Measurements from ENCODE around the gene PLCL1.

The PLCL1 gene

DNA sequence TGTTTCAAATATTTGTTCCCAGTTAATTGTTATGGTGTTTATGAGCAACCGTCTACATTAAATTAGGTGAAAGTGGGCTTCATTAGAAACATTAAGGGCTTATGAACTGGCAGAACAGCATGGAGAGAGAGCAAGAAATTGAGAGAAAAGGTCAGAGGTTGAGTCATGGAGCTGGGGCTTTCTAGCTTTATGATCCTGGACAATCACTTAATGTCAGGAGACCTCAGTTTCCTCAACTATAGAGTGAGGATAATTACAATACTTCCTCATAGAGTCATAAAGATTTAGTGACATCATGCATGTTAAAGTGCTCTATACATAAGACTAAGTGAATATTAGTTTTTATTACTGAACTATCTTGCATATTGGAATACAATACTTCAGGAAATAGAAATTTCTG lies 83.9 kb downstream of the PLCL1 start:
- DNase-seq (ENCODE audit: low spot score) = no peak

DNA sequence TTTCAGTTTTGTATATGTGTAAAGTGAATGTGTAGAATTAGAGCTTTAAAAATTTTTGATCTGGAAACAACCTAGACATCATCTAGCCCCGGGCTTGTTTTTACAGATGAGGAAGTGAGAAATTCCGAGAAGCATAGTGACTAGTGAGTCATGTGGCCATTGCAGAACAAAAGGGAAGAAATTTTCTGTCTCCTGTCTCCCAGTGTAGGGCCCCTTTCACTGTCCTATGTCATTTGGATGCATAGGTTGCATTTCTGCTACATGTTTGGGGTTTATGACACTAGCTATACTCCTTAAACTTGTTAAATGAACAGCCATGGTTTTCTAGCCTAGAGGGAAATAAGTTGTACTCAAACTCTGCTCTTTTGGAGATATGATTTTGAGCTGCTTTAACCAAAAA lies 84.6 kb downstream of the PLCL1 start:
- DNase-seq (ENCODE audit: low spot score) = peak; percentile 49

DNA sequence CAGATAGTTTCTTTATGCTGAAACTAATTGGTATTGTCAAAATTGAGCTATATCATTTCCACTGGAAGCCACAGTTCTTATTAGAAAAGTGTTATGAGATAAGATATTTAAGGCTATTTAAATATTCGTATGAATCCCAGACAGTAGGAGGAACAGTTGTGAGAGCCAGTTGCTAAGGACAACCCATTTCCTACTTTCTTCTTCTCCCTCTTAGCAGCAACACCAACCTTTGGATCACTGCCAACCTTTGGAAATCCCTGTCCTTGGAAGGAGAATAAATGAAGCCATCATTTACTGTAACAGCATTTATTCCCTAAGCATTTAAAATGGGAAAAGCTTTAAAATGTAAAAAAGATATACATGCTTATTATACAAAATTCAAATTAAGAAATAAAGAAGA lies 85.8 kb downstream of the PLCL1 start:
- DNase-seq (ENCODE audit: low spot score) = no peak

DNA sequence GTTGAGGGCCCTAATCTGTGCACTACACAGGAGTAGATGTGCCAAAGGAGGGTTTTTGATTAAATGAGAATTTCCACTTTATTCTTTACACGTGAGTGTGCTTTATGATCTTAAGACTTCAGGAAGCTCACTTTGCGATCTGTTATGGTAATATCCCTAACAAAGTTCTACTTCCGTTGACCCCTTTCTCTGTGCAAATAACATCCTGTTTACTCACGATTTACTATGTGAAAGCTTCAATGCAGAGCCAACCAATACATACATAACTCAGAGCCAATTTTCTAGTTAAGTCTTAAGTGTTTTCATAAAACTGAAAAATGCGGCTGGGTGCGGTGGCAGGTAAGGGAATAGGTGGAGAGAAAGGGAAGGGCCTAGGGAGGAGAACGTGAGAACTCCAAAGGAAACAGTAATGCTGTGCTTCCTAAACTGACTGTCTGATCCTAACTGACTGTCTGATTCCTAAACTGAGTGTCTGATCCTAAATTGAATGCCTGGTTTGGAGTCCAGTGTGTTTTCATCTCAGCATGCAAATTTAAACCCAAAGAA lies 87.6 kb downstream of the PLCL1 start:
- DNase-seq (ENCODE audit: low spot score) = no peak

DNA sequence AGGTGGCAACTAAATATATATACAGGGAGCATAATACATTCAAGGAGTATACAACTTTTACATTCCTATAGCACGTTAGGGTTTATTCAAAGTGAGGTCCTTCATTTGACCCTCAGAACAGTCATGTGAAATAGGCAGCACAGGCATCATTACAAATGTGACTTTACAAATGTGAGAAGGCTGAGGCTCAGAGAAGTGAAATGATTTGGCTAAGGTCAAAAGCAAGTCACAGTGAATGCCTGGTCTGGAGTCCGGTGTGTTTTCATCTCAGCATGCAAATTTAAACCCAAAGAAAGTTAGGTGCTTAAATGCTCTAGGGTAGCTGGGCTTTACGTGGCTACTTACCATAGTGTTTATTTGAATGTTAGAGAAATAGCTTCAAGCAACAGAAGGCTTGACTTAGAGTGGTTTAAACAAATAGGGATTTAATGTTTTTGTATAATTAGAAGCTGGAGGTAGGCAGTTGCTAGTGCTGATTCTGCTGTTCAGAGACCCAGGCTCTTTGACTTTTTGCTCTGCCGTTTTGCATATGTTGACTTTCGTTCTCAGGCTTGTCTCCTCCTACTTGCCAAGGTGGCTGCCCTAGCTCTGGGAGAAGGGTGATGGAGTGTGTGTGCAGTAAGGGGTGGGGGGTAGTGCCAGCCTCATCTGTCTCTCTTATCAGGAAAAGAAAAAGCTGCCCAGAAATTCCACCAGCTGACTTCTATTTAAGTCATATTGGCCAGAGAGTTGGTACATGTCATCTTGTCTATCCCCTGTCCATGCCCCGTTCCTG lies 89.2 kb downstream of the PLCL1 start:
- DNase-seq (ENCODE audit: low spot score) = no peak

DNA sequence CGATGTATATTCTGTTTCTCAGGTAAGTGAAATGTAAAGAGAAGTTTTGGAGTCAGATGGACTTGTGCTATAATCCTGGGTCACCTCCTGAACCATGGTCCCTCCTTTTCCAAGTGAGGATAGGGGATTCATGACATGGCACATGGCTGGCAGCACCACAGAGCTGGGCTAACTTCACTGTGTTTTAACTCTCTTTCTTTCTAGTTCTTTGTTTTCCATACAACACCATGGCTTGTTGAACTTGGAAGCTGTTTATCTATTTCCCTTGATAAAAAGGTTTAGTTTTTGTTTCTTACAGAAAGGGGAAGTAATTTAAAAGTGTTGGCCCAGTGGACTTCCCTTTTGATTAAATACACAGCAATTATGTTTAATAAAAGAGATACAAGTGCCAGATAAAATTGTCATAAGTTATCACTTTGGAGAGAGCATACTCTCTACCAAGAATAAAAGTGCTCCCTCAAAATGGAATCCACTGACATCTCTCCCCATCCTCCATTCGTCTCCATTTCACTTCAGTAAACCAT lies 90.4 kb downstream of the PLCL1 start:
- DNase-seq (ENCODE audit: low spot score) = no peak

DNA sequence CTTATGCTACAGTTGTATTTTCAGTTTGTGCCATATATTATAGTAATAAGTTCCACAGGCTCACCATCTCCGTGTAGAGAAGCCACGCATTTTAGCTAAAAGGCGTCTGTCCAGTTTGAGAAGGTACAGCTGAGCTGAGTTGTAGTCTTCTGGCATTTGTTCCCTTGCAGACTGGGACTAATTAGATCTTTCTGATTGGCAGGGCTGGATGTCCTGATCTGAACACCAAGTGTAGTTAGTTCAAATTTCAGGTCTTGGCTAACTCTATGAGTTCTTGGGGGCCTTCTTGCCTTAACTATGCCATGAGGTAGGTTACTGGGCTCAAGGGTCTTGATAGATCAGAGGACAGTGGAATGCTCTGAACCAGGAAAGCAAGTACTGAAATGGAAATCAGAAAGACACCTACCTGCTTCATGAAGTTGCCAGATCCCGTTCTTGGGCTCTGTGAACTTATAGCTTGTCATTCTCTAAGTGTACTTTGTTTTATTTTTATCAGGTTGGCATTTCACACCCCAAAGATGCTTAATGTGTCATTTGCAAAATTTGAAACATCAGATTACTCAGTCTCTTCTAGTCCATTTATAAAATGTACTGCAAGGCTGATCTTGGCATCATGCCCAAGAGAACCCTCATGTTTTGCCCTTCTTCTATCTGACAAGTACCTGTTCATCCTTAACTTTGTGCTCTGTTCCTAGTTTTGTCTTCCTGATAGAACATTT lies 93.7 kb downstream of the PLCL1 start:
- no peak for DNase-seq (ENCODE audit: low spot score)

DNA sequence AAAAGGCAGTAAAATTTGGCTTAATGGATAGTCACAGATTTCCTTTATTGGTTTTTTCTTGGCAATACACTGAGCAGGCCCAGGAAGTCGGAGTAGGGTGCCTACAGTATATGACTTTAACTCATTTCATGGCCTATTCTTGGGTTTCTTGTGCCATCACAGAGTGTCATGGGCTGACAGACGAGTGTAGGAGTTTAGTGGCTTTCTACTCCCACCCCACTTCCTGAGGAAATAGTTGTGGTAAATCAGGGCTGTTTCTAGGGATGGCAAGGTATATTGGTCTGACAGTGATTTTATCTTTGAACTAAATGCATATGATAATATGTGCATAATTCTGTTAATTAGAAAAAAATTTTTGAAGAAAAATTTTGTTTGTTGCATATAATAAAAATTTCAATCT lies 100.1 kb downstream of the PLCL1 start:
- DNase-seq (ENCODE audit: low spot score) = no peak

DNA sequence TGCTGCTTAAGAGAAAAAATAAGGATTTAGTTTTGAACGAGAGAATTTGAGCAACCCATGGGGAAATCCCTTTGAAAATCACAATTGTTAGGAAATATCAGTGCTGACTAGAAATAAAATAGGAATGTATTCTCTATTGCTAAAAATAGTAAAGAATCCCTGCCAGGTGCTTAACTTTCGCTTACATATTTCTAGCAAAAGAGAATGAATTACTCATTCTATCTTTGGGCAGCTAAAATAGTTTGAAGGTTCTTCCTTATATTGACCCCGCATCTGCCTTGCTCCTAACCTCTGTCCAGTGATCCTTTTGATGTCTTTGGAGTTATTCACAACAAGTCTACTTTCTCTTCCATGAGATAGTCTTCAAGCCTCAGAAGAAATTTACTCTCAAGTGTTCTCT lies 103.8 kb downstream of the PLCL1 start:
- no peak for DNase-seq (ENCODE audit: low spot score)

DNA sequence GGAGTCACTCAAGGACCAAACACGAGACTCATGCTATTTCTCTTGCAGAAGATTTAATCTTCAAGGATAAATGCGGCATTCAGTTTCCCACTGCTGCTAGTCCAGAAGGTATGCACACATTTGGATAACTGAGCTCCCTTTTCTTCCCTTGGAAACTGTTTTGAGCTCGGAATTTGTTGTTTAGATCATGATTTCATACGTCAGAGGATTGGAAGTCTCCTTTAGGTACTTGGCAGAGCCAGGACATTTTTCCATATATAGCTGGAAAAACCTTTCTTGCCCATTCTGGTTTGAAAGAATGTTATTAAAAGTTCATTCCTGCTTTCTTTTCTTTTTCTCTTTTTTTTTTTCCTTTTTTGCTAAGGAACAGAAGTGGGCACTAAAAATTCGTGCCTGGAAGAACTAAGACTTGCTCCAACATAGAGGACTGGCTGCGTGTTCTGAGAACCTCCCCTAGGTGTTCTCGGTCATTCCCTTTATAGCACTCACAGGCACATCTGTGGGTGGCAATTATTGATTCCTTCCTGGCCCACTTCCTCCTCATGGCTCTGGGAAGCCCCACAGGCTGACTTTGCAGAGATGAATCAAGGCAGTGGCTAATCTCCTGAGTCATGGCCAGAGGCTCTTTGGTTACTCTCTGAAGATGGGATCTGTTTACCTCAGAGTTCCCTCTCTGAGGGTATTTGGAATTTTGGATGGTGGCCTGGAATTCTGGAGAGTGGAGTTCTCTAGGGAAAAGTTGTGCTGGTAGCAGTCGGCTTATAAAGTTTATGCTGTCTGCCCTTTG lies 104.8 kb downstream of the PLCL1 start:
- DNase-seq (ENCODE audit: low spot score) = no peak

DNA sequence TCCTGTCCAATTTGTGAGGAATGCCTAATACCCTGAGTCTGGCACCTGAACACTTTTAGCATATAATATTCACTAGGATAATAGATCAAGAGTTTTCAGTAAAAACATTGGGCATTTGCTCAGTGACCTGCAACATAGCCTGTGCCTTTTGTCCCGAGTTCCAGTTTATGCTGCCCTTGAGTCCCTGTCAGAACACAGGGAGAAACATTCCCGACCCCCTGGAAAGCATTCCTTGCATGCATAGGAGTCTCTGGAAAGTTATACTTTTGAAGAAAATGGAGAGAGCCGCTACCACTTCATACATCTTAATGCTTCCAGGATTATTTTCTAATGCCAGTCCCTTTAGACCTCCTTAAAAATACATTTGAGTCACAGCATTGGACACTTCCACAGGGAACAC lies 107.3 kb downstream of the PLCL1 start:
- no peak for DNase-seq (ENCODE audit: low spot score)

DNA sequence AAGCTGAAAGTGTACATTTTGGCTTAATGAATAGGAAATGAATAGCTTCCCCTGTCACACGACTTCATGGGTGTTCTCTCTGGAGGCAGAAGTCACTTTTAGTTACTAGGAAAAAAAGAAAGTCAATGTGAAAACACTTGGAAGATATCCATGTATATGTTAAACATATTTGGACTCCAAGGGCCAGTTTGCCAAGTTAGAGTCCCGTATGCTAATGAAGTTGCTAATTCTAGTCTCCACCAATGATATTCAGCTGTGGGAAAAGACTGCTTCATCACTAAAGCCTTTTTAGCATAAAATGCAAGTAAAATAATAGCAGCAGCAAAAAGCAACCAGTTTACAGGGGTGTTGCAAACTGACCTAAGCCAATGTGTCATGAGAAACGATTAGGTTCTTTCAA lies 108.7 kb downstream of the PLCL1 start:
- no peak for DNase-seq (ENCODE audit: low spot score)

DNA sequence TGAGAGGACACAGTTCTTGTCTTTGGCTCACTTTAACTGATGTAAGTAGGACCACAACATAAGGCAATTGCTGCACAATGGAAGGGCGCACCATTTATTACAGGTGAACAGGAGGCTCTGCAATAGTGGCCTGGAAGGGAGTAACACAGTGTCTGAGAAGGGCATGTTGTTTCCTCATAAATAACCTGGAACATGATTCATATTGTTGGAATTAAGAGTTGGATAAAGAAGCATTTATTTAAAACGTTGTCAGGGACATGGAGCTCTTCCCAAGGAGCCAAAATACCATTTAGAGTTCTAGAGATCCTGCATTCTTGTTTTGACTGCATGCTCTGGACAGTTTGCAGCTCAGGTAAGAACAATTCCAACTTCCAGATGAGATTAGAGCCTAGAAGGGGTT lies 110.4 kb downstream of the PLCL1 start:
- no peak for DNase-seq (ENCODE audit: low spot score)

DNA sequence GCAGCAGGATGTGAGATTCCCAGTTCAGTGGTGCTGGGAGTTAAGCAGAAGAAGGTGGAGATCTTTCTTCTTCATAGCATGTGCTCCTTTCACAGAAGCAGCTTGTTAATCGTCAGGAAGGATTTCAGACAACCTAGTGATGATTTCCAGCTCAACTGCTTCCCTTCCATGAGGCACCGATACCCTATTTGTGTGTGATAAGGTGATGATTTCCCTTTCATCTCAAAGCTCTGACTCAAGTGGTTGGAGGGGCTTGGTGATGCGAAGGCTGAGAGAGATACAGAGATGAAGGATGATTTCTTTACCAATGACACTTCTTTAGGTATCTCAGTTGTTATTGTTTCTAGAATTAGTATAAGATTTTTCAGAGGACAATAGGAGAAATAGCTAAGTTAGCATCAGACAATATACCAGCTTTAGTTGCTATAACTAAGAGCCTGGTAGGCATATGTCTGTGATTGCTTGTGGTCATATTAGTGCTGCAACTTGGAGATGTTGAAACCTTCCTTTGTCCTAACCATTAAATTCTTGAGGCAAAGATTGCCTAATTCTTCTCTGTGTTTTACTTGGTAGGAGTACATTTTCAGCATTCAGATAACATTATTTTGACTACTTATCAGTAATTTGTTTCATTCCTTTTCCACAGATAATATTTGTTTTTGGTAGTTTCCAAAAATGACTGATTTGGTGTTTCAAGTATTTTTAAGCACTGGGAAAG lies 111.3 kb downstream of the PLCL1 start:
- no peak for DNase-seq (ENCODE audit: low spot score)

DNA sequence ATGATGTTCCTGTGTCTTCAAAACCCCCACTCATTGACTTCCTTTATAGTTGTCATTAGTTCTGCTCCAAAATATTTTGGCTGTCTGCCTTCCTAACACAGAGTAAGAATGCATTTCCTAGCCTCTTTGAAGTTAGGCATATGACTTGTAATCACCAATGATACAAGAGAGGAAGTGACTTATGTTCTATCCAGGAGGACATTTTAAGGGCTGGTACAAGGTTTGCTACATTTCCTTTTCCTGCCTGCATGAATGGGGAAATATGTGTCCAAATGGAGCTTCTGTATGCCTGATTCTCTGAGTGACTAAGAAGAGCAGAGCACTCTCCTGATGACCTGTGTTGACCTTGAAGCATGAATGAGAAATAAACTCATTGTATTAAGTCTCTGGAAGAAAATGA lies 115.1 kb downstream of the PLCL1 start:
- DNase-seq (ENCODE audit: low spot score) = no peak

DNA sequence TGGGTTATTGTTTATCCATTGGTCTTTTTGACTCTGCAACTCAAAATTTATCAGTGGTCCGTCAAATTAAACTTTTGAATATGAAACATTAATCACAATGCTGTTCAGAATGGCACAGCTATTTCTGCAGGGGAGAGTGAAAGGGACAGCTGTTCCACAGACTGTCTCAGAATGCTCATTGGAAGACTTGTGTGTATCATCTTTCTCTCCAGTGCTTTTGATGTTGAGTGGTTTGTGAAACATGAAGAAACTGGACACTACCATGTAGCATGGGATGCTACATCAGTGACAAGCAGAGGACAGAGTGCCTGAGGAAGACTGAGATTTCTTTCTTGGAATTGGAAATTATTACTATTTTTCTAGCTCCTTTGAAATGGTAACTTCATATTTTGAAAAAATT lies 115.7 kb downstream of the PLCL1 start:
- no peak for DNase-seq (ENCODE audit: low spot score)

DNA sequence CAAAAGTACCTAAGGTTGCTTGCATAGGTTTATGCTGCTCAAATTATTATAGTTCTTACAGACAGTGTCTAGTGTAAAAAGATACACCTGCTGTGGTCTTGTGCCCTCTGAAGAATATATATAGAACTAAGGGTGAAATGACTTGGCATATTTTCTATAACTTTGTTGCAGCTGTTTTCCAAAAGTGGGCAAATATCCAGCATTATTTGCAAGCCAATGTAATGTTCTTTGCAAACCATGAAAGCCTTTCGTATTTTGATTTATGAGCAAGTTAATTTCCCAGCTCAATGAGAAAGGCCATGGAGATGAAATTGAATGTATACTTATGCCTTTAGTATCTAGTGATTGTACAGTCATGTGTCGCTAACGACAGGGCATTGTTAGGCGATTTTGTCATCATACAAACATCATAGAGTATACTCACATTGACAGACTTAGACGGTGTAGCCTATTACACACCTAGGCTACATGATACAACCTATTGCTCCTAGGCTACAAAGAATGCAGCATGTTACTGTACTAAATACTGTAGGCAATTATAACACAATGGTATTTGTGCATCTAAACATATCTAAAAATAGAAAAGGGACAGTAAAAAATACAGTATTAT lies 116.3 kb downstream of the PLCL1 start:
- no peak for DNase-seq (ENCODE audit: low spot score)

DNA sequence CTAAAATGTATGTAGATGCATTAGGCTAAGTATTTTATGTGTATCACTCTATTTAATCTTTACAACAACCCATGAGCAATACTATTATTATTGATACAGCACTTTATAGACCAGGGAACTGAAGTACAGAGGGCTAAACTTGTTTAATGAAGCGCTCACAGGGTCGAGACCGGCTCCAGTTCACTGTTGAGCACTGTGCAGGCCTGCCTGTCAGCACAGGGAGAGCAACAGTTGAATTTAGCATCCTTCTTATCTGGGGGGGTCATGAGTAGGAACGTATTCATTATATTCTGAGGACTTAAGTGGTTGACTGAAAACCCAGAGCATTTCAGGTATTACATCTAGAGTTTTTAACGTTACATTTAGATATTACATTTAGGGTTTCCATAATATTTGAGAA lies 120.1 kb downstream of the PLCL1 start:
- DNase-seq (ENCODE audit: low spot score) = no peak

DNA sequence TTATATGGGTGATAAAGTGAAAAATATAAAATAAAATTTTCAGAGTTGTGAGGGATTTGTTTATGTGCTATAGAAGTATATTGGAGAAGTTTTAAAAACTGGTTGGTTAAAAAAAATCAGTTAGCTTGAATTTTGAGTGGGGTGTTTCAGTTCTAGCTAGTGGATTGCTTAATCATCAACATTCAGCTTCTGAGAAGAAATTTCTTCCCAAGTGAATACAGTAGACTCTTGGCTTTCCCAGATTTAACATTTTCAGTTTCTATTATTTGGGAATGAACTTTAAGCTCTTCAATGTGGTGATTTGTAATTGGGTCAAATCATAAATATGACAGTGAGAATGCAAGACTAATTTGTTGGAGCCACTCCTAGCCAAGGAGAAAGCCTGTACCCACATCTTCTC lies 120.8 kb downstream of the PLCL1 start:
- DNase-seq (ENCODE audit: low spot score) = no peak

DNA sequence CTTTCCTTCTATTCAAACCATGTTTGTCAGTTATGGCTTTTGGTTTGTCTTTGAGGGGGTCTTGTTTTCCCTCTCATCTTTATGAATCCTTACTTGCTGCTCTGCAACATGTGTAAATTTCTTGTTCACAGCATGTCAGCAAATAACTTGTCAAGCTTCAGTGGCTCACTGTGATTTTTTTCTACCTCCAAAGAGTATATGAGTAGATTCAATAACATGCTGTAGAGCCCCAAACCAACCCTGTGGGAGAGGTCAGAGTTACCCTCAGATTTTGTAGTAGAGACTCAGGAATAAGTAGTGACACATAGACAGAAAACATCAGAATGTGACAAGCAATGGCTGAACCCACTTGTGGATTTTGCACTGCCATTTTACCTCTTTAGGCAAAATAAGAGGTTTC lies 121.6 kb downstream of the PLCL1 start:
- DNase-seq (ENCODE audit: low spot score) = no peak

DNA sequence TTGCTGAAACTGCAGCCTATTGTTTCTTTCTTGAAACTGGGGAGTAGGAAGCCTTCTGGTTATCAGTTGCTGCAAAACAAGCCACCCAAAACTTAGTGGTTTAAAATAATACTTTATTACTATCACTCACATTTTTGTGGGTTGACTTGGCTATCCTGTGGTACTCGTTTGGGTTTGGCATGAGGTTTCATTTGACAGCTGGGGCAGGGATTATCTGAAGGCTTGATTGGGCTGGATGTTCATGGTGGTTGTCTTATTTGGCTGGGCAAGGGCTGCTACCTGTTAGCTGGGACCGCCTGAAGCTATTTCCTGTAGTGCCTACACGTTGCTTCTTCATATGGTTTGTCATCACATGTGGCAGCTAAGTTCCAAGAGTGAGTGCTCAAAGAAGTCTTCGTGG lies 122.3 kb downstream of the PLCL1 start:
- no peak for DNase-seq (ENCODE audit: low spot score)

Data from NAMALWA (cell line).